Measurements from ENCODE around the gene SETDB2.

GRCh38 chr13:49424011-49424560, 20.0 kb upstream of the SETDB2 start:
- TF ChIP-seq EZH2 (IDR thresholded peaks at IDR 0.05; ENCODE audit: insufficient read depth, poor library complexity, severe bottlenecking) (no peak), EZH2phosphoT487 (IDR thresholded peaks at IDR 0.05; ENCODE audit: insufficient read depth, low read depth) (no peak)
